Tibial nerve (tissue), 4 donors: Measurements from ENCODE around the gene RFPL1. TPM values are rescaled to one million over a fixed set of nuclear protein-coding genes. Genes with fewer than 3 reads are reported as not detected.

Source experiments
- DNase-seq, 2 donors: peaks; one replicate each; pipeline ENCODE4 v3.0.0-alpha.2; 2019; ENCODE audit warnings: low spot score in 2 of 2
- H3K27ac ChIP-seq, 4 donors: fragments of 200-600 bp; sonication (generic) in 3 of 4; one replicate each; pipeline ENCODE4 v1.5.1; 2017 to 2019; ENCODE audit warnings: mild to moderate bottlenecking in 1 of 4
- H3K27me3 ChIP-seq, 2 donors: fragments of 200-600 bp; sonication (generic) in 1 of 2; one replicate each; pipeline versions ENCODE4 v1.5.1 to v1.6.0; 2017 to 2019
- H3K36me3 ChIP-seq, 3 donors: fragments of 200-600 bp; sonication (generic); one replicate each; pipeline ENCODE4 v1.5.1; 2018 to 2019
- H3K4me1 ChIP-seq, 4 donors: fragments of 200-600 bp; sonication (generic) in 3 of 4; one replicate each; pipeline ENCODE4 v1.5.1; 2017 to 2019
- H3K4me3 ChIP-seq, 4 donors: fragments of 200-600 bp; sonication (generic) in 3 of 4; one replicate each; pipeline ENCODE4 v1.5.1; 2017 to 2019; ENCODE audit warnings: mild to moderate bottlenecking in 1 of 4, moderate library complexity in 1 of 4
- H3K9me3 ChIP-seq, 4 donors: fragments of 200-600 bp; sonication (generic) in 3 of 4; one replicate each; pipeline ENCODE4 v1.5.1; 2017 to 2019
- CTCF ChIP-seq, 5 experiments: fragments of 200-600 bp in 3 of 5; fragments of 450-650 bp in 2 of 5; sonication (generic) in 3 of 5; IDR thresholded peaks; one replicate each; pipeline ENCODE4 v1.5.1; 2016 to 2019; ENCODE audit warnings: antibody characterized with exemption in 5 of 5, mild to moderate bottlenecking in 3 of 5, moderate library complexity in 2 of 5
- EP300 ChIP-seq, 2 donors: sonication (generic); formaldehyde crosslinking; IDR thresholded peaks; one replicate each; pipeline ENCODE4 v1.6.1; 2017; ENCODE audit warnings: antibody characterized with exemption in 2 of 2, mild to moderate bottlenecking in 1 of 2
- POLR2A ChIP-seq, 2 donors: fragments of 450-650 bp; IDR thresholded peaks; one replicate each; pipeline ENCODE4 v1.6.1; 2017; ENCODE audit warnings: antibody characterized with exemption in 2 of 2, mild to moderate bottlenecking in 2 of 2, moderate library complexity in 2 of 2
- WGBS, 2 donors: methylation state at CpG; one replicate each; pipeline ENCODE4 v1.1.5; 2018; 5-methylcytosine and 5-hydroxymethylcytosine counted together
- total RNA-seq, 4 donors: library from RNA; depleted of rRNA; stranded (reverse); fragments of >200 nt; gene quantifications; one replicate each; pipeline ENCODE4 v1.1.0, GENCODE V29; 2016

RFPL1 gene
- total RNA-seq, 4 donors from 2014 or later, result not detected

DNA sequence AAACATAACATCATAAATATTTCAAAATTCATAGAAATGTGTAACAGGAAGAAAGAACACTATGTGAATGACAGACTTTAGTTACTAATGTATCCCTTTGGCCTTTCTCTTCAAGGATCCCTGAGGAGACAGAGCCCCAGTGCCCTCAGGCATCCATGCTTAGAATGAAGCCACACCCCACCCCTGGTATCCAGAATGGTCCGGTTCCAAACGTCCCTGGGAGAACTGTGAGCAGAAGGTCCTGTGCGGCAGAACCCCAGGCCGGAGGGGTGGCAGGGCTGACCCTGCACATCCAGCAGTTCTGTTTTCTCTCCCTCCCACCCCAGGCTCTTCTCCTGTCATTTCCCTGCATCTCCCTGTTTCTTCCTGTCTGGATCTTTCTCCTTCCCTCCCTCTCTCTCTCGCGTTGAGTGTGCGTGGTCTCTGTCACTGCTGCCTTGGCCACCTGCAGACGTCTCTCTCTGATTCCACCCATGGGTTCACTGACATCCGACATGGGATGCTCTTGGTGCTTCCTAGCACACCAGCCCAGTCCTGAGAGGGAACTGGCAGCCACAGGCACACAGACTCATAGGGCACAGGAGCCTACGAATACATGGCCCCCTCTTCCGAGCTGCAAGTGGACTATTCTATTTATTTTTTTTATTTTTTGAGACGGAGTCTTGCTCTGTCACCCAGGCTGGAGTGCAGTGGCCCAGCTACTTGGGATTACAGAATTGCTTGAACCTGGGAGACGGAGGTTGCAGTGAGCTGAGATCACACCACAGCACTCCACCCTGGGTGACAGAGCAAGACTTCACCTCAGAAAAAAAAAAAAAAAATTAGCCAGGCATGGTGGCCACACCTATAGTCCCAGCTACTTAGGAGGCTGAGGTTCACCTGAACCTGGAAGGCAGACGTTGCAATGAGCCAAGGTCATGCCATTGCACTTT is 5.7 kb downstream of the RFPL1 start:
- H3K9me3 ChIP-seq, result no peaks in the 10 kb centered on the region
- H3K36me3 ChIP-seq, result no peaks in the 10 kb centered on the region
- no peak for TF ChIP-seq POLR2A (IDR thresholded peaks at IDR 0.05)
- TF ChIP-seq EP300 (IDR thresholded peaks at IDR 0.05), result no peak
- no peak for TF ChIP-seq CTCF (IDR thresholded peaks at IDR 0.05)
- no peaks in the 10 kb centered on the region for H3K27me3 ChIP-seq
- no peak overlapping the region for H3K27ac ChIP-seq
- no peak for DNase-seq
- H3K4me1 ChIP-seq, result no peaks in the 10 kb centered on the region
- WGBS, 2 donors, result 47 to 50% methylated on average over 14 of the region's 14 CpGs
- no peak overlapping the region for H3K4me3 ChIP-seq

- Histone ChIP-seq H3K27ac (no peak overlapping the region), H3K36me3 (no peaks in the 10 kb centered on the region), H3K27me3 (no peaks in the 10 kb centered on the region), H3K9me3 (no peaks in the 10 kb centered on the region), H3K4me1 (no peaks in the 10 kb centered on the region), H3K4me3 (no peak overlapping the region)
- no peak for TF ChIP-seq EP300 (IDR thresholded peaks at IDR 0.05)
- TF ChIP-seq POLR2A (IDR thresholded peaks at IDR 0.05), result no peak
- no peak for TF ChIP-seq CTCF (IDR thresholded peaks at IDR 0.05)
- 79 to 84% methylated on average over 4 of the region's 4 CpGs for WGBS, 2 donors
- DNase-seq, result no peak
Measured at GRCh38 chr22:29445508-29445907, 7.1 kb downstream of the RFPL1 start.

GRCh38 chr22:29447906-29448305 is 9.5 kb downstream of the RFPL1 start:
- Histone ChIP-seq H3K36me3 (no peaks in the 10 kb centered on the region), H3K27ac (no peak overlapping the region), H3K9me3 (no peaks in the 10 kb centered on the region), H3K4me1 (no peaks in the 10 kb centered on the region), H3K27me3 (no peaks in the 10 kb centered on the region), H3K4me3 (no peak overlapping the region)
- no peak for TF ChIP-seq CTCF (IDR thresholded peaks at IDR 0.05)
- TF ChIP-seq EP300 (IDR thresholded peaks at IDR 0.05), result no peak
- no peak for TF ChIP-seq POLR2A (IDR thresholded peaks at IDR 0.05)
- 84 to 92% methylated on average over 5 of the region's 5 CpGs for WGBS, 2 donors
- no peak for DNase-seq

GRCh38 chr22:29449296-29449875 is 11.0 kb downstream of the RFPL1 start:
- TF ChIP-seq POLR2A (IDR thresholded peaks at IDR 0.05), result no peak
- TF ChIP-seq CTCF (IDR thresholded peaks at IDR 0.05), result no peak
- no peak for TF ChIP-seq EP300 (IDR thresholded peaks at IDR 0.05)
- Histone ChIP-seq H3K4me1 (no peaks in the 10 kb centered on the region), H3K4me3 (no peak overlapping the region), H3K9me3 (no peaks in the 10 kb centered on the region), H3K36me3 (no peaks in the 10 kb centered on the region), H3K27me3 (no peaks in the 10 kb centered on the region), H3K27ac (no peak overlapping the region)
- DNase-seq, result no peak
- WGBS, 2 donors, result 94 to 98% methylated on average over 11 of the region's 11 CpGs

DNA sequence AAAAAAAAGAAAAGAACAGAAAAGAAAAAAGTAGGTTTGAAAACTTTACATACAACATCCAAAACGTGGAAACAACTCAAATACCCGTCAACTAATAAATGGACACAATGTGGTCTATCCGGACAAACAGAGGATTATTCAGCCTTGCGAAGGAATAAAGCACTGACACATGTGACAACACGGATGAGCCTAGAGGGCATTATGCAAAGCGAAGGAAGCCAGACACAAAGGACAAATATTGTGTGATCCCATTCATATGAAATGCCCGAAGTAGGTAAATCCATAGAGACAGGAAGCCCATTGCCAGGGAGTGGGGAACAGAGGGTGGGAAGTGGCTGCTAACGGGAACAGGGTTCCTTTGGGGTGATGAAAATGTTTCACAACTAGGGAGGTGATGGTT is 11.8 kb downstream of the RFPL1 start:
- 59 to 65% methylated on average over 8 of the region's 8 CpGs for WGBS, 2 donors
- Histone ChIP-seq H3K36me3 (no peaks in the 10 kb centered on the region), H3K4me1 (no peaks in the 10 kb centered on the region), H3K27me3 (no peaks in the 10 kb centered on the region), H3K4me3 (no peak overlapping the region), H3K9me3 (no peaks in the 10 kb centered on the region), H3K27ac (no peak overlapping the region)
- no peak for TF ChIP-seq POLR2A (IDR thresholded peaks at IDR 0.05)
- TF ChIP-seq EP300 (IDR thresholded peaks at IDR 0.05), result no peak
- TF ChIP-seq CTCF (IDR thresholded peaks at IDR 0.05), result no peak
- no peak for DNase-seq
